Posterior cingulate gyrus (tissue), 11 donors: ENCODE measurements around the gene CPAMD8.
A peak's percentile ranks its signal among the peaks of the same experiment; 100 is the strongest.

Source experiments
- DNase-seq, 10 donors: peaks; one replicate each; pipeline versions ENCODE4 v3.0.0 to v3.0.0-alpha.2; 2020 to 2021; ENCODE audit warnings: mixed read lengths in 3 of 10
- intact Hi-C: fragments of 100-400 bp; cut with DNase I; formaldehyde crosslinking; loops from one replicate; pipeline ENCODE4 v1.15.1; 2023

CPAMD8 gene

GRCh38 chr19:16927883-16928282 is 98.7 kb downstream of the CPAMD8 start:
- DNase-seq, result peak in 2 of 10 donors; percentile 40 to 64
- intact Hi-C loops, result no loop called here

- intact Hi-C loops, result no loop called here
- peak in 2 of 10 donors; percentile 53 to 65 for DNase-seq
Measured at GRCh38 chr19:16922949-16923348, 103.7 kb downstream of the CPAMD8 start.

- intact Hi-C loops, result no loop called here
- DNase-seq, result peak in 1 of 10 donors; percentile 2
Measured at GRCh38 chr19:16922592-16922934, 104.0 kb downstream of the CPAMD8 start.

- peak in 2 of 10 donors; percentile 69 to 78 for DNase-seq
- intact Hi-C loops, result no loop called here
Measured at GRCh38 chr19:16921766-16922591, 104.6 kb downstream of the CPAMD8 start.

GRCh38 chr19:16920816-16921529 is 105.6 kb downstream of the CPAMD8 start:
- intact Hi-C loops, result no loop called here
- peak in 2 of 10 donors; percentile 26 to 53 for DNase-seq

GRCh38 chr19:16919496-16919895 is 107.1 kb downstream of the CPAMD8 start:
- intact Hi-C loops, result no loop called here
- peak in 1 of 10 donors; percentile 4 for DNase-seq

GRCh38 chr19:16917401-16917800 is 109.2 kb downstream of the CPAMD8 start:
- DNase-seq, result peak in 2 of 10 donors; percentile 51 to 55
- intact Hi-C loops, result no loop called here

GRCh38 chr19:16915734-16916133 is 110.9 kb downstream of the CPAMD8 start:
- peak in 1 of 10 donors; percentile 22 for DNase-seq
- intact Hi-C loops, result no loop called here

GRCh38 chr19:16915135-16915534 is 111.5 kb downstream of the CPAMD8 start:
- intact Hi-C loops, result no loop called here
- DNase-seq, result no peak

GRCh38 chr19:16914421-16914820 is 112.2 kb downstream of the CPAMD8 start:
- DNase-seq, result peak in 3 of 10 donors; percentile 44 to 57 (median 46)
- intact Hi-C loops, result no loop called here

GRCh38 chr19:16912780-16913179 is 113.8 kb downstream of the CPAMD8 start:
- intact Hi-C loops, result no loop called here
- no peak for DNase-seq

- peak in 1 of 10 donors; percentile 24 for DNase-seq
- intact Hi-C loops, result no loop called here
Measured at GRCh38 chr19:16911046-16911445, 115.6 kb downstream of the CPAMD8 start.

- DNase-seq, result no peak
- intact Hi-C loops, result no loop called here
Measured at GRCh38 chr19:16908759-16909158, 117.9 kb downstream of the CPAMD8 start.

GRCh38 chr19:16904599-16904998 is 122.0 kb downstream of the CPAMD8 start:
- no peak for DNase-seq
- intact Hi-C loops, result no loop called here

- DNase-seq, result no peak
- intact Hi-C loops, result no loop called here
Measured at GRCh38 chr19:16903347-16903746, 123.3 kb downstream of the CPAMD8 start.

- intact Hi-C loops, result no loop called here
- DNase-seq, result no peak
Measured at GRCh38 chr19:16902545-16902944, 124.1 kb downstream of the CPAMD8 start.

- intact Hi-C loops, result no loop called here
- DNase-seq, result no peak
Measured at GRCh38 chr19:16901491-16902175, 125.0 kb downstream of the CPAMD8 start.

- no peak for DNase-seq
- intact Hi-C loops, result no loop called here
Measured at GRCh38 chr19:16899566-16900075, 127.0 kb downstream of the CPAMD8 start.

- no peak for DNase-seq
- intact Hi-C loops, result no loop called here
Measured at GRCh38 chr19:16898361-16899015, 128.1 kb downstream of the CPAMD8 start.

GRCh38 chr19:16897856-16898161 is 128.8 kb downstream of the CPAMD8 start:
- no peak for DNase-seq
- intact Hi-C loops, result no loop called here
